ENCODE measurements around the gene BCOR. TPM values are rescaled to one million over a fixed set of nuclear protein-coding genes. Genes with fewer than 3 reads are reported as not detected.

BCOR gene
- total RNA-seq, 2 experiments from 2014 or later: 48.0 to 64.3 TPM

- no peak for TF ChIP-seq EZH2phosphoT487 (IDR thresholded peaks at IDR 0.05; ENCODE audit: borderline replicate concordance, low read depth, low read length)
- TF ChIP-seq CTCF (conservative IDR thresholded peaks at IDR 0.05; ENCODE audit: low read length): no peak
- Histone ChIP-seq H2AFZ (ENCODE audit: low read length) (peak overlapping the region; percentile 55; the same call in 1 of the 2 replicates), H3K4me3 (ENCODE audit: low read depth, low read length, poor library complexity, severe bottlenecking) (no peak overlapping the region), H3K79me2 (ENCODE audit: insufficient read depth, low read depth, low read length) (no peaks in the 10 kb centered on the region), H3K4me1 (ENCODE audit: insufficient read depth, low read length, poor library complexity, severe bottlenecking) (peaks cover 29% of the 10 kb centered on the region), H3K36me3 (ENCODE audit: insufficient read depth, low read length) (no peaks in the 10 kb centered on the region), H3K27ac (ENCODE audit: low read depth, low read length, poor library complexity, severe bottlenecking) (peak overlapping the region; percentile 97), H3K9me3 (ENCODE audit: low read length) (no peaks in the 10 kb centered on the region), H3K9me2 (ENCODE audit: insufficient read depth, low read length) (no peaks in the 10 kb centered on the region), H3K4me2 (ENCODE audit: low read length) (peak overlapping the region; percentile 44; the same call in 1 of the 2 replicates), H4K20me1 (ENCODE audit: insufficient read depth, low read length) (no peaks in the 10 kb centered on the region)
- intact Hi-C loops (cut with micrococcal nuclease; ENCODE audit: unreplicated experiment): loop anchor here (1.0 to 2.0 kb wide), 2 partner anchors 22 to 28 kb away; no protein-coding TSS in a partner anchor
- DNase-seq (ENCODE audit: low spot score): peak; percentile 92
- no TSS peak for BruUV-seq (replicated peaks)
- ChIA-PET POLR2A (interaction anchor here (1.0 to 1.7 kb wide), 6 partner anchors 11 to 50 kb away, joined by 3 to 5 read pairs (median 4); no protein-coding TSS in a partner anchor), CTCF (ENCODE audit: unreplicated experiment) (no interaction called here)
Measured at GRCh38 chrX:40127052-40127451, 29.3 kb upstream of the BCOR start.

- BruUV-seq (replicated peaks): no TSS peak
- Histone ChIP-seq H4K20me1 (ENCODE audit: insufficient read depth, low read length) (no peaks in the 10 kb centered on the region), H3K4me2 (ENCODE audit: low read length) (no peak overlapping the region), H3K9me3 (ENCODE audit: low read length) (no peaks in the 10 kb centered on the region), H2AFZ (ENCODE audit: low read length) (no peak overlapping the region), H3K4me1 (ENCODE audit: insufficient read depth, low read length, poor library complexity, severe bottlenecking) (peaks cover 44% of the 10 kb centered on the region), H3K27ac (ENCODE audit: low read depth, low read length, poor library complexity, severe bottlenecking) (no peak overlapping the region), H3K4me3 (ENCODE audit: low read depth, low read length, poor library complexity, severe bottlenecking) (no peak overlapping the region), H3K36me3 (ENCODE audit: insufficient read depth, low read length) (no peaks in the 10 kb centered on the region), H3K79me2 (ENCODE audit: insufficient read depth, low read depth, low read length) (no peaks in the 10 kb centered on the region), H3K9me2 (ENCODE audit: insufficient read depth, low read length) (no peaks in the 10 kb centered on the region)
- ChIA-PET CTCF (ENCODE audit: unreplicated experiment) (no interaction called here), POLR2A (interaction anchor here (0.6 kb wide), 1 partner anchor 54 kb away, joined by 6 read pairs; no protein-coding TSS in a partner anchor)
- no peak for DNase-seq (ENCODE audit: low spot score)
- TF ChIP-seq CTCF (conservative IDR thresholded peaks at IDR 0.05; ENCODE audit: low read length) (no peak), EZH2phosphoT487 (IDR thresholded peaks at IDR 0.05; ENCODE audit: borderline replicate concordance, low read depth, low read length) (no peak)
- intact Hi-C loops (cut with micrococcal nuclease; ENCODE audit: unreplicated experiment): no loop called here
Measured at GRCh38 chrX:40122487-40122886, 24.7 kb upstream of the BCOR start.

GRCh38 chrX:40121618-40122017, 23.9 kb upstream of the BCOR start:
- intact Hi-C loops (cut with micrococcal nuclease; ENCODE audit: unreplicated experiment): no loop called here
- Histone ChIP-seq H3K4me1 (ENCODE audit: insufficient read depth, low read length, poor library complexity, severe bottlenecking) (peaks cover 43% of the 10 kb centered on the region), H3K36me3 (ENCODE audit: insufficient read depth, low read length) (no peaks in the 10 kb centered on the region), H2AFZ (ENCODE audit: low read length) (no peak overlapping the region), H3K4me2 (ENCODE audit: low read length) (no peak overlapping the region), H3K27ac (ENCODE audit: low read depth, low read length, poor library complexity, severe bottlenecking) (peak overlapping the region; percentile 43), H3K4me3 (ENCODE audit: low read depth, low read length, poor library complexity, severe bottlenecking) (no peak overlapping the region), H3K79me2 (ENCODE audit: insufficient read depth, low read depth, low read length) (no peaks in the 10 kb centered on the region), H3K9me2 (ENCODE audit: insufficient read depth, low read length) (no peaks in the 10 kb centered on the region), H3K9me3 (ENCODE audit: low read length) (no peaks in the 10 kb centered on the region), H4K20me1 (ENCODE audit: insufficient read depth, low read length) (no peaks in the 10 kb centered on the region)
- no peak for DNase-seq (ENCODE audit: low spot score)
- POLR2A ChIA-PET: no interaction called here
- CTCF ChIA-PET (ENCODE audit: unreplicated experiment): no interaction called here
- TF ChIP-seq CTCF (conservative IDR thresholded peaks at IDR 0.05; ENCODE audit: low read length): no peak
- no TSS peak for BruUV-seq (replicated peaks)
